SK-N-SH treated with all-trans-retinoic acid at 6 μM for 48 hours (cell line): Measurements from ENCODE around the gene INSYN2B.

Experiments
- ESRRG ChIP-seq: fragments of 250-450 bp; sonication (Bioruptor Pico); IDR thresholded peaks from 2 replicates; pipeline ENCODE4 v1.6.1; 2021; ENCODE audit warnings: mild to moderate bottlenecking
- GLIS3 ChIP-seq: fragments of 250-450 bp; sonication (Bioruptor Pico); IDR thresholded peaks from 2 replicates; pipeline ENCODE4 v1.5.0; 2020; ENCODE audit warnings: mild to moderate bottlenecking, moderate library complexity
- PPARA ChIP-seq: fragments of 250-450 bp; sonication (Bioruptor Pico); IDR thresholded peaks from 2 replicates; pipeline ENCODE4 v1.5.0; 2020; ENCODE audit warnings: mild to moderate bottlenecking, borderline replicate concordance
- RARB ChIP-seq: fragments of 250-450 bp; sonication (Bioruptor Pico); IDR thresholded peaks from 2 replicates; pipeline ENCODE4 v1.8.0; 2021; ENCODE audit warnings: mild to moderate bottlenecking, moderate library complexity
- TOX ChIP-seq: fragments of 250-450 bp; sonication (Bioruptor Pico); IDR thresholded peaks from 2 replicates; pipeline ENCODE4 v1.8.0; 2021; ENCODE audit warnings: mild to moderate bottlenecking, moderate library complexity, borderline replicate concordance
- ZFP3 ChIP-seq: fragments of 250-450 bp; sonication (Bioruptor Pico); IDR thresholded peaks from 2 replicates; pipeline ENCODE4 v1.5.0; 2020; ENCODE audit warnings: mild to moderate bottlenecking, moderate library complexity
- ZFP30 ChIP-seq: fragments of 450-650 bp; formaldehyde crosslinking; IDR thresholded peaks from 2 replicates; pipeline ENCODE4 v1.5.0; 2022; ENCODE audit warnings: mild to moderate bottlenecking, moderate library complexity
- ZNF565 ChIP-seq: fragments of 450-650 bp; formaldehyde crosslinking; conservative IDR thresholded peaks from 2 replicates; pipeline ENCODE4 v1.5.0; 2020; ENCODE audit warnings: low read depth, mild to moderate bottlenecking, moderate library complexity
- ZNF70 ChIP-seq: fragments of 450-650 bp; formaldehyde crosslinking; IDR thresholded peaks from 2 replicates; pipeline ENCODE4 v1.5.0; 2020; ENCODE audit warnings: mild to moderate bottlenecking, moderate library complexity
- ZNF8 ChIP-seq: fragments of 450-650 bp; formaldehyde crosslinking; IDR thresholded peaks from 2 replicates; pipeline ENCODE4 v1.5.0; 2020; ENCODE audit warnings: mild to moderate bottlenecking, moderate library complexity
- TF ChIP-seq, protein P1 (sequence below): fragments of 250-450 bp; sonication (Bioruptor Pico); IDR thresholded peaks from 2 replicates; pipeline ENCODE4 v1.8.0; 2021; ENCODE audit warnings: low read depth, mild to moderate bottlenecking, moderate library complexity, borderline replicate concordance
- TF ChIP-seq, protein P2 (sequence below): fragments of 250-450 bp; sonication (Bioruptor Pico); IDR thresholded peaks from 2 replicates; pipeline ENCODE4 v1.8.0; 2020; ENCODE audit warnings: mild to moderate bottlenecking, moderate library complexity, borderline replicate concordance

DNA sequence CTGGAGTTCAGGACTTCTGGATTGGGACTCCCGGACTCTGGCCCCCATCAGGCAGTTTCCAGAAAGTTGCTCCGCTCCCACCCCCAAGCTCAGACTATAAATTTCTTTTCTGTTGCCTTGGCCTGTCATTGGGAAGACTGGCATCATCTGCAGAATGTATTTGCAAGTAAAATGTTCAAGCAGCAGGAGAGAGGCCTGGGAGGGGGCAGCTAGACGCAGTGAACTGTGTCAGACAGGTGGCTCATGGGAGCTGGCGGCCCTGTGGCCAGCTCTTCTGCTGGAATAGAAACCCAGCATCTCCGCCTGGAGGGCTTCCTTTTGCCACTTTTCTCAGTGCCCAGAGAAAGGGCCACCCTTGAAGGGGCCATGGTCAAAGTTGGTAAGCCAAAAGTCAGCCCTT lies 16.0 kb downstream of the INSYN2B start:
- TF ChIP-seq ESRRG (CRISPR knock-in tag) (no peak), TOX (CRISPR knock-in tag) (no peak), ZNF70 (CRISPR knock-in tag) (no peak), ZFP3 (CRISPR knock-in tag) (no peak), PPARA (CRISPR knock-in tag) (no peak), ZNF8 (no peak), ZFP30 (CRISPR knock-in tag) (no peak), GLIS3 (CRISPR knock-in tag) (no peak), ZNF565 (CRISPR knock-in tag) (no peak), RARB (no peak)
- TF ChIP-seq, protein P1, sequence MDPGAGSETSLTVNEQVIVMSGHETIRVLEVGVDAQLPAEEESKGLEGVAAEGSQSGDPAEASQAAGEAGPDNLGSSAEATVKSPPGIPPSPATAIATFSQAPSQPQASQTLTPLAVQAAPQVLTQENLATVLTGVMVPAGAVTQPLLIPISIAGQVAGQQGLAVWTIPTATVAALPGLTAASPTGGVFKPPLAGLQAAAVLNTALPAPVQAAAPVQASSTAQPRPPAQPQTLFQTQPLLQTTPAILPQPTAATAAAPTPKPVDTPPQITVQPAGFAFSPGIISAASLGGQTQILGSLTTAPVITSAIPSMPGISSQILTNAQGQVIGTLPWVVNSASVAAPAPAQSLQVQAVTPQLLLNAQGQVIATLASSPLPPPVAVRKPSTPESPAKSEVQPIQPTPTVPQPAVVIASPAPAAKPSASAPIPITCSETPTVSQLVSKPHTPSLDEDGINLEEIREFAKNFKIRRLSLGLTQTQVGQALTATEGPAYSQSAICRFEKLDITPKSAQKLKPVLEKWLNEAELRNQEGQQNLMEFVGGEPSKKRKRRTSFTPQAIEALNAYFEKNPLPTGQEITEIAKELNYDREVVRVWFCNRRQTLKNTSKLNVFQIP (CRISPR knock-in tag), result no peak
- TF ChIP-seq, protein P2, sequence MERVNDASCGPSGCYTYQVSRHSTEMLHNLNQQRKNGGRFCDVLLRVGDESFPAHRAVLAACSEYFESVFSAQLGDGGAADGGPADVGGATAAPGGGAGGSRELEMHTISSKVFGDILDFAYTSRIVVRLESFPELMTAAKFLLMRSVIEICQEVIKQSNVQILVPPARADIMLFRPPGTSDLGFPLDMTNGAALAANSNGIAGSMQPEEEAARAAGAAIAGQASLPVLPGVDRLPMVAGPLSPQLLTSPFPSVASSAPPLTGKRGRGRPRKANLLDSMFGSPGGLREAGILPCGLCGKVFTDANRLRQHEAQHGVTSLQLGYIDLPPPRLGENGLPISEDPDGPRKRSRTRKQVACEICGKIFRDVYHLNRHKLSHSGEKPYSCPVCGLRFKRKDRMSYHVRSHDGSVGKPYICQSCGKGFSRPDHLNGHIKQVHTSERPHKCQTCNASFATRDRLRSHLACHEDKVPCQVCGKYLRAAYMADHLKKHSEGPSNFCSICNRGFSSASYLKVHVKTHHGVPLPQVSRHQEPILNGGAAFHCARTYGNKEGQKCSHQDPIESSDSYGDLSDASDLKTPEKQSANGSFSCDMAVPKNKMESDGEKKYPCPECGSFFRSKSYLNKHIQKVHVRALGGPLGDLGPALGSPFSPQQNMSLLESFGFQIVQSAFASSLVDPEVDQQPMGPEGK (CRISPR knock-in tag), result no peak
